ENCODE results near the gene TMEM169.

DNA sequence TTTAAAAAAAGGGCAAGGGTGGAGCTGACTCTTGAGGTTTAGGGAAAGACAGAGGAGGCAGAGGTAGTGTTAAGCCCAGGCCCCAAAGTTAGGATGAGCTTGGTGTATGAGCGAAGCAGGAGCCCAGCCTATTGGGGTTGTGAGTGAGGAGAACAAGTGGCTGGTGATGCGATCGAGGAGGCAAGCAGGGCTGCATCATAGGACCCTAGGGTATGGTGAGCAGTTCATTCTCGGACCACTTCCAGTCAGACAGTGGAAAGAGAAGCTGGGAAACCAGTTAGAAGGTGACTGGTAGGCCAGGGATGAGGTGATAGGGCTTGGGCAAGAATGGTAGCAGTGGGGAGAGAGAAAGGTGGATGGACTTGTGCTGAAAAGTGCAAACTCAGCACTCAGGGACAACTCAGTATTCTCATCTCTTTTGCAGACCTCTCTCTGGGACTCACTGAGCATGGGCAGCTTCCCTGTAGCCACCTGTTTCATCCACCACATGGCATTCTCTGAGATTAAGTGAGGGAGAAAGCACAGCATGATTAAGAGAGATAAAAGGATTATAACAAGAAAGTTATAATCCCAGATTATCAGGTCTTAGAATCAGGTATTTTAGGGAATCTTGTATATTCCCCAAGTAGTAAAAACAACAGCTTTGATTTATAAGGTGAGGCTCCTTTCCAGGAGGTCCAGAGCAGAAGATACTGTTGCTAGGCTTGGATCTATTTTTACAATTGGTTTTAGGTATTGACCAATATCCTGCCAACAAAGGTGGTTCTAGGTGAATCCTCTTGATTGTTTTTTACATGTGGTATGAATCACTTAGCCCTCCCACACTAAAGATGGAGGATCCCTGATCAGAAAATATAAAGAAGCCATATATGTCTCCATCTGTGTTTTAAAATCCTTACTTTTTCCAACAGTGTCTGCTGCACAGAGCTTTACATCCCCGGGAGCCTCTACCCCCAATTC, 65.7 kb downstream of the TMEM169 start:
- TF ChIP-seq ZBTB33 (IDR thresholded peaks at IDR 0.05): no peak
- TF ChIP-seq EZH2 (IDR thresholded peaks at IDR 0.05; ENCODE audit: borderline replicate concordance, control insufficient read depth, low read depth, low read length): no peak
- TF ChIP-seq RCOR1 (conservative IDR thresholded peaks at IDR 0.05; ENCODE audit: low read depth, low read length): no peak
